CD14-positive monocyte (primary cell): ENCODE measurements around the gene CCDC167. TPM values are rescaled to one million over a fixed set of nuclear protein-coding genes. Genes with fewer than 3 reads are reported as not detected.
A peak's percentile ranks its signal among the peaks of the same experiment; 100 is the strongest.

Source experiments
- DNase-seq, 3 donors: peaks; one replicate each; pipeline ENCODE4 v3.0.0-alpha.2; 2011 to 2022
- H2AFZ ChIP-seq: 2 replicates; pipeline ENCODE4 v1.6.0; 2012; ENCODE audit warnings: mild to moderate bottlenecking, low read depth, low read length, inconsistent platforms; ENCODE audit not compliant: insufficient read depth, poor library complexity, severe bottlenecking
- H3K27ac ChIP-seq, 2 donors: 1 replicate in 1 of 2; 2 replicates in 1 of 2; pipeline ENCODE4 v1.5.1; 2012 to 2013; ENCODE audit warnings: low read length in 2 of 2, control low read depth in 1 of 2, inconsistent platforms in 1 of 2, low read depth in 1 of 2, mild to moderate bottlenecking in 1 of 2
- H3K27me3 ChIP-seq, 2 donors: one replicate each; pipeline versions ENCODE4 v1.6.0 to v1.6.1; 2011 to 2013; ENCODE audit warnings: low read length in 2 of 2; ENCODE audit not compliant: control insufficient read depth in 2 of 2, insufficient read depth in 2 of 2
- H3K36me3 ChIP-seq, 2 donors: replicated peaks in 1 of 2; 1 replicate in 1 of 2; 2 replicates in 1 of 2; pipeline versions ENCODE4 v1.5.1 to v1.6.1; 2012 to 2013; ENCODE audit warnings: low read length in 2 of 2, control low read depth in 1 of 2, inconsistent platforms in 1 of 2, mild to moderate bottlenecking in 1 of 2; ENCODE audit not compliant: insufficient read depth in 2 of 2, control insufficient read depth in 1 of 2
- H3K4me1 ChIP-seq, 2 donors: 1 replicate in 1 of 2; 2 replicates in 1 of 2; pipeline versions ENCODE4 v1.5.1 to v1.6.1; 2012 to 2013; ENCODE audit warnings: low read length in 2 of 2, control low read depth in 1 of 2, inconsistent platforms in 1 of 2, mild to moderate bottlenecking in 1 of 2, moderate library complexity in 1 of 2; ENCODE audit not compliant: insufficient read depth in 2 of 2, control insufficient read depth in 1 of 2
- H3K4me2 ChIP-seq: replicated peaks from 2 replicates; pipeline ENCODE3; 2012; ENCODE audit warnings: low read length, moderate library complexity, mild to moderate bottlenecking; ENCODE audit not compliant: poor library complexity, severe bottlenecking; ENCODE audit errors: extremely low read depth
- H3K4me3 ChIP-seq, 3 experiments: fragments of 200-600 bp in 1 of 3; sonication (generic) in 1 of 3; replicated peaks in 1 of 3; 1 replicate in 2 of 3; 2 replicates in 1 of 3; pipeline ENCODE4 v1.5.1; 2011 to 2013; ENCODE audit warnings: low read length in 3 of 3, mild to moderate bottlenecking in 3 of 3, control low read depth in 2 of 3, low read depth in 2 of 3, inconsistent platforms in 1 of 3, moderate library complexity in 1 of 3
- H3K79me2 ChIP-seq: 2 replicates; pipeline ENCODE4 v1.6.0; 2012; ENCODE audit warnings: mild to moderate bottlenecking, control low read depth, inconsistent platforms, low read length, moderate library complexity; ENCODE audit not compliant: insufficient read depth
- H3K9ac ChIP-seq: 2 replicates; pipeline ENCODE4 v1.6.0; 2017; ENCODE audit warnings: low read length, mild to moderate bottlenecking; ENCODE audit not compliant: insufficient read depth, poor library complexity, severe bottlenecking
- H3K9me3 ChIP-seq, 2 donors: replicated peaks in 1 of 2; 1 replicate in 1 of 2; 2 replicates in 1 of 2; pipeline versions ENCODE4 v1.5.1 to v1.6.1; 2012 to 2013; ENCODE audit warnings: low read length in 2 of 2, control low read depth in 1 of 2; ENCODE audit not compliant: control insufficient read depth in 1 of 2, insufficient read depth in 1 of 2
- H4K20me1 ChIP-seq: 2 replicates; pipeline ENCODE4 v1.6.0; 2012; ENCODE audit warnings: mild to moderate bottlenecking, low read length, control low read depth, moderate library complexity; ENCODE audit not compliant: insufficient read depth
- H3K27ac Mint-ChIP-seq, 7 donors: one replicate each; pipeline ENCODE4 v1.8.0; 2020; ENCODE audit warnings: mild to moderate bottlenecking in 7 of 7, mixed read lengths in 7 of 7, moderate library complexity in 6 of 7, inconsistent platforms in 2 of 7
- H3K27me3 Mint-ChIP-seq, 3 donors: one replicate each; pipeline ENCODE4 v1.8.0; 2021 to 2022; ENCODE audit warnings: low read depth in 3 of 3, mild to moderate bottlenecking in 3 of 3, mixed read lengths in 3 of 3, moderate library complexity in 3 of 3, inconsistent platforms in 1 of 3
- H3K36me3 Mint-ChIP-seq, 2 donors: one replicate each; pipeline ENCODE4 v1.8.0; 2020; ENCODE audit warnings: mixed read lengths in 2 of 2, inconsistent platforms in 1 of 2, mild to moderate bottlenecking in 1 of 2
- H3K4me1 Mint-ChIP-seq: one replicate; pipeline ENCODE4 v1.8.0; 2020; ENCODE audit warnings: mild to moderate bottlenecking, mixed read lengths
- H3K4me3 Mint-ChIP-seq, 2 donors: one replicate each; pipeline ENCODE4 v1.8.0; 2020; ENCODE audit warnings: mild to moderate bottlenecking in 2 of 2, mixed read lengths in 2 of 2, moderate library complexity in 1 of 2
- H3K9me3 Mint-ChIP-seq, 7 donors: one replicate each; pipeline ENCODE4 v1.8.0; 2020 to 2022; ENCODE audit warnings: mixed read lengths in 7 of 7, mild to moderate bottlenecking in 6 of 7, moderate library complexity in 6 of 7, inconsistent platforms in 2 of 7
- CTCF ChIP-seq: fragments of 200-600 bp; IDR thresholded peaks from one replicate; pipeline ENCODE4 v1.8.0; 2022; ENCODE audit warnings: antibody characterized with exemption, mild to moderate bottlenecking
- WGBS: methylation state at CpG from one replicate; pipeline ENCODE4 v1.1.5; 2013; ENCODE audit warnings: missing lambda C conversion rate; ENCODE audit not compliant: insufficient coverage; 5-methylcytosine and 5-hydroxymethylcytosine counted together
- intact Hi-C, 2 donors: fragments of 100-400 bp; cut with micrococcal nuclease; formaldehyde crosslinking; loops; one replicate each; pipeline versions ENCODE4 v1.15.0 to v1.15.1; 2023
- polyA plus RNA-seq, 3 donors: library from polyadenylated mRNA; depleted of rRNA in 1 of 3; unstranded in 2 of 3; stranded (reverse) in 1 of 3; fragments of 300-500 nt in 2 of 3; fragments of >200 nt in 1 of 3; fragmentation: Illumina TruSeq in 2 of 3; gene quantifications; 1 replicate in 2 of 3; 2 replicates in 1 of 3; pipeline ENCODE4 v1.2.3, GENCODE V29; 2012 to 2021

The CCDC167 gene
- polyA plus RNA-seq, 3 donors = 12.5 to 22.9 (median 20.7) TPM

- peaks cover 60 to 71% of the 10 kb centered on the region in 2 donors for H3K36me3 Mint-ChIP-seq
- H3K9me3 ChIP-seq = no peaks in the 10 kb centered on the region
- peak overlapping the region; percentile 18 to 58 (median 48) for H3K4me3 ChIP-seq
- peaks cover 70 to 84% of the 10 kb centered on the region in 2 donors for H3K36me3 ChIP-seq
- H3K9ac ChIP-seq = peak overlapping the region; percentile 59
- H3K4me3 Mint-ChIP-seq = peak overlapping the region; percentile 52 to 76
- peaks cover 0 to 1% (median 0%) of the 10 kb centered on the region in 3 donors for H3K27me3 Mint-ChIP-seq
- peak overlapping the region; percentile 80 to 93 (median 87) for H3K27ac Mint-ChIP-seq
- peaks cover 11% of the 10 kb centered on the region for H3K4me1 Mint-ChIP-seq
- no peaks in the 10 kb centered on the region for H3K9me3 Mint-ChIP-seq
- intact Hi-C loops = no loop called here
- H3K27ac ChIP-seq = peak overlapping the region in 1 of 2 donors; percentile 85
- WGBS = 7% methylated on average over 2 of the region's 4 CpGs
- H2AFZ ChIP-seq = peak overlapping the region; percentile 59
- DNase-seq = no peak
- no peaks in the 10 kb centered on the region for H4K20me1 ChIP-seq
- H3K27me3 ChIP-seq = no peaks in the 10 kb centered on the region
- H3K4me2 ChIP-seq = peak overlapping the region; percentile 50
- TF ChIP-seq CTCF = no peak
- peaks cover 7% of the 10 kb centered on the region for H3K79me2 ChIP-seq
- peaks cover 0 to 4% of the 10 kb centered on the region in 2 donors for H3K4me1 ChIP-seq
Measured at GRCh38 chr6:37442416-37443215, 57.1 kb downstream of the CCDC167 start.

GRCh38 chr6:37441651-37442050 is 58.0 kb downstream of the CCDC167 start:
- Histone ChIP-seq H3K9me3 (no peaks in the 10 kb centered on the region), H3K4me3 (no peak overlapping the region), H3K9ac (no peak overlapping the region), H2AFZ (no peak overlapping the region), H3K4me1 (peaks cover 0 to 4% of the 10 kb centered on the region in 2 donors), H3K27ac (peak overlapping the region in 1 of 2 donors; percentile 85), H3K4me2 (no peak overlapping the region), H3K27me3 (no peaks in the 10 kb centered on the region), H3K79me2 (peaks cover 7% of the 10 kb centered on the region), H3K36me3 (peaks cover 68 to 84% of the 10 kb centered on the region in 2 donors), H4K20me1 (no peaks in the 10 kb centered on the region)
- intact Hi-C loops = no loop called here
- Mint-ChIP-seq H3K4me1 (peaks cover 11% of the 10 kb centered on the region), H3K9me3 (no peaks in the 10 kb centered on the region), H3K27me3 (peaks cover 0 to 1% (median 0%) of the 10 kb centered on the region in 3 donors), H3K4me3 (no peak overlapping the region), H3K36me3 (peaks cover 60 to 71% of the 10 kb centered on the region in 2 donors), H3K27ac (no peak overlapping the region)
- no peak for TF ChIP-seq CTCF
- DNase-seq = no peak
- WGBS = 60% methylated on average over 1 of the region's 6 CpGs
